ENCODE measurements around the gene TMEM176B. TPM values are rescaled to one million over a fixed set of nuclear protein-coding genes. Genes with fewer than 3 reads are reported as not detected.

The TMEM176B gene
- polyA plus RNA-seq, 1 experiment, result not detected

DNA sequence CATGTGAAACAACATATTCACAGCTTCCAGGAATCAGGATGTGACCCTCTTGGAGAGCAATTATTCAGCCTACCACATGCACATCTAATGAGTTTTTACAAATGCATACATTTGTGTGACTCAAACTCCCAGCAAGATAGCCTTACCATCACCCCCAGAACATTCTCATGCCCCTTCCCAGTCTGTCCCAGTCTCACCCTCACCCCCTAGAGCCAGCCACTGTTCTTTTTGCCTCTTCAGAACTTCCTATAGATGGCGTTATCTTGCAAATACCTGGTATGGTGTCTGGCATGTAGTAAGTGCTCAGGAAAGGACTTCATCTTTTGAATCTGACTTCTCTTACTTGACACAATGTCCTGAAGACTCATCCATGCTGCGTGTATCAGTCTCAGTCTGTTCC, 28.2 kb upstream of the TMEM176B start:
- CTCF ChIA-PET, result no interaction called here
- H3K36me3 ChIP-seq (ENCODE audit: control insufficient read depth, insufficient read depth, low read length), result no peaks in the 10 kb centered on the region
- no peak for DNase-seq (ENCODE audit: low read depth)
- TF ChIP-seq, protein P1, sequence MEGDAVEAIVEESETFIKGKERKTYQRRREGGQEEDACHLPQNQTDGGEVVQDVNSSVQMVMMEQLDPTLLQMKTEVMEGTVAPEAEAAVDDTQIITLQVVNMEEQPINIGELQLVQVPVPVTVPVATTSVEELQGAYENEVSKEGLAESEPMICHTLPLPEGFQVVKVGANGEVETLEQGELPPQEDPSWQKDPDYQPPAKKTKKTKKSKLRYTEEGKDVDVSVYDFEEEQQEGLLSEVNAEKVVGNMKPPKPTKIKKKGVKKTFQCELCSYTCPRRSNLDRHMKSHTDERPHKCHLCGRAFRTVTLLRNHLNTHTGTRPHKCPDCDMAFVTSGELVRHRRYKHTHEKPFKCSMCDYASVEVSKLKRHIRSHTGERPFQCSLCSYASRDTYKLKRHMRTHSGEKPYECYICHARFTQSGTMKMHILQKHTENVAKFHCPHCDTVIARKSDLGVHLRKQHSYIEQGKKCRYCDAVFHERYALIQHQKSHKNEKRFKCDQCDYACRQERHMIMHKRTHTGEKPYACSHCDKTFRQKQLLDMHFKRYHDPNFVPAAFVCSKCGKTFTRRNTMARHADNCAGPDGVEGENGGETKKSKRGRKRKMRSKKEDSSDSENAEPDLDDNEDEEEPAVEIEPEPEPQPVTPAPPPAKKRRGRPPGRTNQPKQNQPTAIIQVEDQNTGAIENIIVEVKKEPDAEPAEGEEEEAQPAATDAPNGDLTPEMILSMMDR (IDR thresholded peaks at IDR 0.05; ENCODE audit: insufficient read depth, low read depth, low read length), result no peak
- H3K27me3 ChIP-seq (ENCODE audit: control insufficient read depth, insufficient read depth, low read length), result no peaks in the 10 kb centered on the region
- H3K4me3 ChIP-seq (ENCODE audit: low read depth, low read length), result no peak overlapping the region
- POLR2A ChIA-PET, result no interaction called here

GRCh38 chr7:150826061-150826849, 26.1 kb upstream of the TMEM176B start:
- DNase-seq (ENCODE audit: low read depth), result no peak
- ChIA-PET CTCF (no interaction called here), POLR2A (no interaction called here)
- no peak overlapping the region for H3K4me3 ChIP-seq (ENCODE audit: low read depth, low read length)
- TF ChIP-seq, protein P1 (IDR thresholded peaks at IDR 0.05; ENCODE audit: insufficient read depth, low read depth, low read length), result no peak
- no peaks in the 10 kb centered on the region for H3K27me3 ChIP-seq (ENCODE audit: control insufficient read depth, insufficient read depth, low read length)
- H3K36me3 ChIP-seq (ENCODE audit: control insufficient read depth, insufficient read depth, low read length), result no peaks in the 10 kb centered on the region

DNA sequence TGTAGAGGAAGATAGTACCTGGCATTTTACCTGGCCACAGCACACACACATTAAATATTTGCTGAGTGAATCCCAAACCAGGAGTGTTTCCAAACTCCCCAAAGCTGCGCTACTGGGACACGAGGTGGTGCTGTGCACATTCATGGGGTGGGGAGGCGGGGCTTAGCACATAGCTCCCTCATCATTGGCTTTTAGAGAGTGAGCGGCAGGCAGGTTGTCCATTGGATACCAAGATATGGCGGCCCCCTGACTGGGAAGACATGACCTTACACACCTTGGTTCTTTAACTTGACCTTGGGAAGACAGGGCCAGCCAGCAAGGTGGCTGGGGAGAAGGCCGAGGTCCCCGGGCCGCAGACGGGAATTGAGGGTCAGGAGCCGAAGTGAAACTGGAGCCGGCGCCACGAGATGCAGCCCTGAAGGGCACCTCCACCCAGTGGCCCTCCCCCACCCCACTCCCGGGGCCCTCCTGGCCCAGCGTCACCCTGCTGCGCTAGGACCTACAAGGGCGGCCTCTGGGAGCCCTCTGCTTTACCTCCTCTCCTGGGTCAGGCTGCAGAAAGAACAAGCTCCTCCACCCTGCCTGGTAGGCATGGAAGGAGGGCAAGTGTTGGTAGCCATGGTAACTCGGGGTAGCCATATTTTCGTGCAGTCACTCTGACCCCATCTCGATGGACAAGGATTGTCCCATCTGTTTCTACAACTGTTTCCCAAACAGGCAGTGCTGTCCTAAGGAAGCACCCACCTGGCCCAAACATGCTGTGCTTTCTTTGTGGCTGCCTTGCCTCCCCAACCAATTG, 24.4 kb upstream of the TMEM176B start:
- Histone ChIP-seq H3K36me3 (ENCODE audit: control insufficient read depth, insufficient read depth, low read length) (no peaks in the 10 kb centered on the region), H3K4me3 (ENCODE audit: low read depth, low read length) (no peak overlapping the region), H3K27me3 (ENCODE audit: control insufficient read depth, insufficient read depth, low read length) (no peaks in the 10 kb centered on the region)
- ChIA-PET CTCF (no interaction called here), POLR2A (no interaction called here)
- TF ChIP-seq, protein P1 (IDR thresholded peaks at IDR 0.05; ENCODE audit: insufficient read depth, low read depth, low read length), result no peak
- no peak for DNase-seq (ENCODE audit: low read depth)

- H3K27me3 ChIP-seq (ENCODE audit: control insufficient read depth, insufficient read depth, low read length), result no peaks in the 10 kb centered on the region
- H3K4me3 ChIP-seq (ENCODE audit: low read depth, low read length), result no peak overlapping the region
- POLR2A ChIA-PET, result no interaction called here
- H3K36me3 ChIP-seq (ENCODE audit: control insufficient read depth, insufficient read depth, low read length), result no peaks in the 10 kb centered on the region
- DNase-seq (ENCODE audit: low read depth), result no peak
- TF ChIP-seq, protein P1 (IDR thresholded peaks at IDR 0.05; ENCODE audit: insufficient read depth, low read depth, low read length), result no peak
- CTCF ChIA-PET, result no interaction called here
Measured at GRCh38 chr7:150823484-150824126, 23.4 kb upstream of the TMEM176B start.

GRCh38 chr7:150823043-150823442, 22.9 kb upstream of the TMEM176B start:
- TF ChIP-seq, protein P1 (IDR thresholded peaks at IDR 0.05; ENCODE audit: insufficient read depth, low read depth, low read length), result no peak
- Histone ChIP-seq H3K36me3 (ENCODE audit: control insufficient read depth, insufficient read depth, low read length) (no peaks in the 10 kb centered on the region), H3K4me3 (ENCODE audit: low read depth, low read length) (no peak overlapping the region), H3K27me3 (ENCODE audit: control insufficient read depth, insufficient read depth, low read length) (no peaks in the 10 kb centered on the region)
- ChIA-PET POLR2A (no interaction called here), CTCF (no interaction called here)
- no peak for DNase-seq (ENCODE audit: low read depth)
